GM08714 (cell line): Measurements from ENCODE around the gene SPRYD3.
A peak's percentile ranks its signal among the peaks of the same experiment; 100 is the strongest.
"Not testable (repeated sequence)": the region's sequence is repeated elsewhere in the genome, so short reads cannot be mapped to it uniquely, and the experiment has no call there.

Experiments used
- H3K4me3 ChIP-seq: fragments of 200-500 bp; sonication (Bioruptor generic); 2 replicates; pipeline ENCODE4 v1.5.1; 2014; ENCODE audit warnings: mild to moderate bottlenecking, low read length, inconsistent platforms
- ZNF274 ChIP-seq: IDR thresholded peaks from 2 replicates; pipeline ENCODE4 v1.6.1; 2012; ENCODE audit warnings: mild to moderate bottlenecking, low read depth, low read length

The SPRYD3 gene

GRCh38 chr12:53048033-53048779 lies 31.0 kb downstream of the SPRYD3 start:
- H3K4me3 ChIP-seq = no peak overlapping the region
- no peak for TF ChIP-seq ZNF274

- H3K4me3 ChIP-seq = peak overlapping the region; percentile 78; the same call in 1 of the 2 replicates
Observed at GRCh38 chr12:53047221-53048032, 31.8 kb downstream of the SPRYD3 start.

GRCh38 chr12:53046655-53047220 lies 32.5 kb downstream of the SPRYD3 start:
- peak overlapping the region; percentile 78; the same call in 1 of the 2 replicates for H3K4me3 ChIP-seq
- no peak for TF ChIP-seq ZNF274

More at GRCh38 chr12:53047221-53048032, 31.8 kb downstream of the SPRYD3 start:
- TF ChIP-seq ZNF274 = no peak

- H3K4me3 ChIP-seq = no peak overlapping the region
- TF ChIP-seq ZNF274 = no peak
Observed at GRCh38 chr12:53045696-53046045, 33.5 kb downstream of the SPRYD3 start.

- H3K4me3 ChIP-seq = no peak overlapping the region
- no peak for TF ChIP-seq ZNF274
Observed at GRCh38 chr12:53044896-53045695, 34.1 kb downstream of the SPRYD3 start.

GRCh38 chr12:53044052-53044581 lies 35.1 kb downstream of the SPRYD3 start:
- no peak overlapping the region for H3K4me3 ChIP-seq
- no peak for TF ChIP-seq ZNF274

- H3K4me3 ChIP-seq = no peak overlapping the region
- no peak for TF ChIP-seq ZNF274
Observed at GRCh38 chr12:53042607-53043454, 36.4 kb downstream of the SPRYD3 start.

GRCh38 chr12:53039851-53040250 lies 39.3 kb downstream of the SPRYD3 start:
- H3K4me3 ChIP-seq = no peak overlapping the region
- no peak for TF ChIP-seq ZNF274

- H3K4me3 ChIP-seq = no peak overlapping the region
- TF ChIP-seq ZNF274 = no peak
Observed at GRCh38 chr12:53036802-53037201, 42.4 kb downstream of the SPRYD3 start.

GRCh38 chr12:53034459-53034858 lies 44.7 kb downstream of the SPRYD3 start:
- H3K4me3 ChIP-seq = no peak overlapping the region
- TF ChIP-seq ZNF274 = no peak

GRCh38 chr12:53033832-53034231 lies 45.4 kb downstream of the SPRYD3 start:
- H3K4me3 ChIP-seq = not testable (repeated sequence)

- H3K4me3 ChIP-seq = no peak overlapping the region
- no peak for TF ChIP-seq ZNF274
Observed at GRCh38 chr12:53031616-53032015, 47.6 kb downstream of the SPRYD3 start.

- H3K4me3 ChIP-seq = not testable (repeated sequence)
Observed at GRCh38 chr12:53027014-53027413, 52.2 kb downstream of the SPRYD3 start.
